GM19467 (cell line): ENCODE data around the gene SLC9A9.
"Not testable (repeated sequence)": the region's sequence is repeated elsewhere in the genome, so short reads cannot be mapped to it uniquely, and the experiment has no call there.

Source experiments
- ATAC-seq: cut with Tn5 transposase; IDR thresholded peaks from one replicate; pipeline ENCODE4 v1.9.1; 2021; ENCODE audit warnings: mild to moderate bottlenecking, moderate library complexity; ENCODE audit not compliant: unreplicated experiment

The SLC9A9 gene

GRCh38 chr3:143475981-143476380 is 372.3 kb downstream of the SLC9A9 start:
- ATAC-seq: no peak

DNA sequence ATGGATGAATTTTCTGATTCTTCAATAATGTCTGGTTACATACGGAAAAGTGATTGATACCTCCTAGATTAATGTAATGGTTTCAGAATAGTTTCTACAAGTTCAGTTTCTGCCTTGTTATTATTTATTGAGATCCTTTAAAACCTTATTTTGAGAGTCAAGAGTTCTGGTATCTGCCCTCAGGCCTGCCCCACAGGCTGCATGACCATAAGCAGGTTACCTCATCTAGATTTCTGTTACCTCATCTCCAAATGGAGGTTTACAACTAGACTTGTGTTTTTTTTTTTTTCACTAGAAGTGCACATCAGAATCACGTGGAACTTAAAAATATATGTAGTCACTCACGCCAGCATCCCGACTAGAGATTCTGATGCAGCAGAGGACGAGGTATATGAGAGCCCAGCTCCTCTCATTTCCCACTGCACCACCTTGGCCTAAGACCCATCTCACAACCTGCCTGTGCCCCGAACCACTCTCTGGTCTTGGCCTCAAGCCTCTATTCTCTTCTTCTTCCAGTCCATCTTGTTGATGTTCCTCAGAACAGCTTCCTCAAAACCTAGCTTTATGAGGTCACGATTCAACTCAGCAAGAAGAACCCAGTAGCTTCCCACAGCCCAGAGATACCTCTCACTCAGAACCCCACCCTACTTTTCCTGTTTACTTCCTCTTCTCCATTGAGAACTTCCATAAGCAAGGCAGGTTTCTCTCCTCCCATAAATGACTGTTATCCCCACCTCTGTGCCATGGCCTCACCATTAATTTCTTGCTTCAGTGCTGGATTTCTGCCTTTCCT is 375.3 kb downstream of the SLC9A9 start:
- ATAC-seq: no peak

GRCh38 chr3:143471705-143472104 is 376.6 kb downstream of the SLC9A9 start:
- no peak for ATAC-seq

DNA sequence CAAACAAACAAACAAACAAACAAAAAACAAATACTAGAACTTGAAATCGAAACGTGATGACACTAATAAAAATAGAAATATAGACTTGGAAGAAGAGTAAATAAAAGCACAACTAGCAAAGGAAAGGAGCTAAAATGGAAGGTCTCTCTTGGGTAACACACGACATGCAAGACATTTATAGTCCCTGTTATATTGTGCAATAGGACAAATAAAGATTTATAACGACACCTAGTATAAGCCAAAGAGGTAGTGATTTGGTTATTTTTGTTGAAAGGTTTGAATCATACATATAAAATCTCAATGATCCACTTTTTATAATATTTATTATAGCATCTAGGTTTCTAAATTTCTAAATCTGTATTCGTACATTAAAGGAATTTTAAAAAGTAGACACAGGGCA is 379.1 kb downstream of the SLC9A9 start:
- ATAC-seq: no peak

GRCh38 chr3:143465666-143466065 is 382.6 kb downstream of the SLC9A9 start:
- ATAC-seq: no peak

DNA sequence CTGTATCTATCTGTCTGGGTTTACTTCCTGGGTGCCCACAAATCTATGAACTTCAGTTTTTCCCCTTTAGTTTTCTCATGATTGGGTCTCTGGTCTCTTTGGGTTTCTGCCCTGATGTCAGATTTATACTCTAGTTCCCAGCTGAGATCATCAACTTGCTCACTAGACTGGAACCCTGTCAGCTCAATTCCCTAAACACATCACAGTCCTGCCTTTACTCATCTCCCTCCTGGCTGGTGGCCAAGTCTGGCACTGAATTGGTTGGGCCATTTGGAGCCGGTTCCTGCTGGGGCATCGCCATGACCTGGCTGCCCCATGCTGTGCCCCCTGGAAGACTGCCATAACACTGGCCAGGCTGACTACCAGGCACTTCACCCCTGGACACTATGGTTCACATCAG is 383.4 kb downstream of the SLC9A9 start:
- ATAC-seq: no peak

- ATAC-seq: no peak
These were observed 392.8 kb downstream of the SLC9A9 start for GRCh38 chr3:143455480-143455879.

GRCh38 chr3:143450632-143451031 is 397.6 kb downstream of the SLC9A9 start:
- ATAC-seq: no peak

GRCh38 chr3:143447491-143447890 is 400.8 kb downstream of the SLC9A9 start:
- no peak for ATAC-seq

DNA sequence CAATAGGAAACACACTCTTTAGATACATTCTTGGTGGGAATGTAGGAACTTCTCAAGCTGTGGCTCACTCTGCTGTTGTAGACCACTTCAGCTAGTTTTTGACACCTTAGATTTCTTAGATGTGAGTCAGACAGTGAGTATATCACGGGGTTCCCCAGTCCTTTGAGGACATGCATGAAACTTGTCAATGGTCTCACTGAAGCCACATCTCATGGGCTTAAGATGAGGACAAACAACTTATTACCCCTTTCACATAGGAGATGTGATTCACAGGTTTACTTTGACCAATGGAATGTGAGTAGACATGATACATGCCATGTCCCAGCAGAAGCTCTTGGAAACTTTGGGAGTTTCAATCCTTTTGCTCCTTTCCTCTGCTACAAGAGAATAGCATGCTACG is 403.1 kb downstream of the SLC9A9 start:
- no peak for ATAC-seq

DNA sequence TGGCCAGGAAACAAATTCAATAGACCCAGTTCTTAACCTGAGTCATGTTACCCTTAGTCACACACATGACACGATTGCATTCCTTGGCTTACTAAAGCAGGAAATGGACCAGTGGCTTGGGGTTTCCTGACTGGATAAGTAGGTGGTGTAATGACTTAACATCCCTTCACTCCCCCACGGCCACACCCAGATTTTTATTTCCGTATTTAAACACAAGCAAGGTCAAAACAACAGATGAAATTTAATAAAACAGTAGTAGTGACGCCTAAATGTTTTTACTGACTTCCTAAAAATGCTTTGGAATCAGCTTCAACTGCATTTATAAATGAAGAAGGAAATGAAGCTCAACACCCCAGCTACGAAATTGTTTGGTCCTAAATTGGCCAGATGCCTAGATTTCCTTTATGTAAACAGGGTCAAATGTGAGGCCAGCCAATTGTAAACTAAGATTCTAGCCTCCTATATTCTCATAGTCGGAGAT is 404.4 kb downstream of the SLC9A9 start:
- no peak for ATAC-seq

DNA sequence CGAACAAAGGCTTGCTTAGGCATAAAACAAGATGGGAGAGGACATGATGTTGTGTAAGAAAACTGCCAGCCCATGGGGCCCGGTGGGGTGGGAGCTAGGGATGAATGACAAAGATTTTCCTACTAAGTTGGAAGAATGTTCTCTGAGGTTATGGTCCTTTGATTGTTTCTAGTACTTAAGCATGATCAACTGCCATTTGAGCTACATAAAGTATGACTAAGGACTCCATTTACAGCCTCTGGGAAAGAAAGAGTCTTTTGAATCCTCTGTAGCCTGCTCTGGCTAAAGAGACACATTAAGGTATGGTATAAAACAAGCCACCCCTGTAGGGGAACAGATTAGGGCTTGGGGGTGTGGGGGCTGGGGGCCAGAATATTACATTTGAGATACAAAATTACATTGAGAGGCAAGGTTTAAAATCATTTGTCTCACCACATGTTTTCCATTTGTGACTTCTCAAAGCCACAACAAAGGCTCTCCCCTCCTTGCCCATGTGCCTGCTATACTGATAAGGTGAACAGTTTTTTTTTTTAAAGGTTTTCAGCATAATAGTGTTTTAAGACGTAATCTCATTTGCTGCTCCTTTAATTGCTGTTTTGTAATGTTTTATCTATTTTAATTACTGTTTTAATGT is 405.3 kb downstream of the SLC9A9 start:
- ATAC-seq: no peak

DNA sequence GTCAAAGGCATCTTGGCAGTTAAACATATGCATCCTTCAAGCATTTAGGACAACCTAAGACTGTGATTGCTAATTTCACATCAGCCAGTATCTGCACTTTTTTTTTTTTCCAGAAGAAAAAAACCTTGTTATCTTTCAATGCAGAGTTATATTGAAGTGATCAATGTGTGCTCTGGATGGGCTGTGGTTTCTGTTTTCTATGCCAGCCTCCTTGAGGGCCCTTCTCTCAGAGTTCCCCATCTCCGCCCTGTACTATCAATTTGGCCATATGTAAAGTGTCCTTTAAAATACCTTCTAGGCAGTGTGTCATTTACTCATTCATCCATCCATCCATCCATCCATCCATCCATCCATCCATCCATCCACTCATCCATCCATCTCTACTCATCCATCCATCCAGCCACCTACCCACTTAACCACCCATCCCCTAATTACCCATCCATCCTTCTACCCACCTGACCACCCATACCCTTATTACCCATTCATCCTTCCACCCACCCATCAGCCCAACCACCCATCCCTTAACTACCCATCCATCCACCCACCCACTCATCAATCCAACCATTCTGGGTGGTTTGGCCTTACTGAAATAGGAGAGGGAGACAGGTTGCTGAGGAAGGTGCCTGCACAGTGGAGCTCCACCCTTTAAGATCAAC is 406.6 kb downstream of the SLC9A9 start:
- ATAC-seq: no peak

GRCh38 chr3:143439817-143440216 is 408.5 kb downstream of the SLC9A9 start:
- ATAC-seq: no peak

- no peak for ATAC-seq
These were observed 410.9 kb downstream of the SLC9A9 start for GRCh38 chr3:143437405-143437804.

GRCh38 chr3:143436231-143436930 is 411.9 kb downstream of the SLC9A9 start:
- no peak for ATAC-seq

DNA sequence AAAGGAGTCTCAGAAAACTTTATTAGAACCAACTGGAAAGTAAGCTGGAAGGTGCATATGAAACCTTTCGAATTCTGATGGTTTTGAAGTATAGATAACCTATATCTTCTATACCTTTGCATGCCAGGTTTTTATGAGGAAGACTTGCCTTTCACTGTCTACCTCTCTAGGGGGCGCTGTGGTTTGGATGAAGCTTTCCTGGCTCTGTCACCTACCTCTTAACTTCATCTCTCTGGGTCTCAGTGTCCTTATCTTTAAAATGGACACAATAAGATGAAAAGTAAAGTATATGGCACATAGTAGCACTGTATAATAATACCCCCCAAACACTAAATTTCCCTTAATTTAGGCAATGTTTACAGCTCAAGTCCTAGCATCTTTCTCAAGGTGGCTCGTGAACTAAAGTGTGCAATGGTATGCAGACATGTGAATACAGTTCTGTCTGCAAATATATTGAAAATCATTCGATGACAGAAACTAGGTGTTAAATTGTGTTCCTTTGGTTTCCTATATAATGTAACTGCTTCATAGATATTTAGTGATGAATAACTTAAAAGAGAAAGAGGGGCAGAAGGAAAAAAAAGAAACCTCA is 414.4 kb downstream of the SLC9A9 start:
- ATAC-seq: no peak

GRCh38 chr3:143431298-143431697 is 417.0 kb downstream of the SLC9A9 start:
- ATAC-seq: not testable (repeated sequence)

DNA sequence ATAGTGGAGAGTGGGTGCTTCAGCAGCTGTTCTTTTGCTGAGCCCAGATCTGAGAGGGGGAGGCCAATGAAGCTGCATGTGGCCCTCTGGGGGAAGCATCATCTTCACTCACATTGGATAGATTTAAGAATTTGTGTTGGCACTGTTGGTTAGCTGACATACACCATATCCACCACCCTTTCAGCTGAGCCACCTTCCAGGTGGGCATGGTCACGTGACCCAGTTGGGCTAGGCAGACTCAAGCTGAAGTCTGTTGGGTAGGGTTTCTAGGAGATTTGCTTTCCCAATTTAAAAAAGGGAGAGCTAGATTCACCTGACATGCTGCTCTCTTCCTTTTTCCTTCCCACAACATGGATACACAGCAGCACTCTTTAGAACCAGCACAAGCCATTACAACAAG is 417.7 kb downstream of the SLC9A9 start:
- no peak for ATAC-seq

GRCh38 chr3:143429628-143430514 is 418.4 kb downstream of the SLC9A9 start:
- ATAC-seq: no peak
